Erythroblast (primary cell): ENCODE data around the gene TUBB2B.

Source experiments
- GATA1 ChIP-seq: IDR thresholded peaks from 2 replicates; pipeline ENCODE4 v1.6.1; 2011; ENCODE audit warnings: low read depth, mild to moderate bottlenecking, control low read depth, low read length, moderate library complexity
- POLR2A ChIP-seq: IDR thresholded peaks from 2 replicates; pipeline ENCODE4 v1.6.1; 2011; ENCODE audit warnings: mild to moderate bottlenecking, low read length

DNA sequence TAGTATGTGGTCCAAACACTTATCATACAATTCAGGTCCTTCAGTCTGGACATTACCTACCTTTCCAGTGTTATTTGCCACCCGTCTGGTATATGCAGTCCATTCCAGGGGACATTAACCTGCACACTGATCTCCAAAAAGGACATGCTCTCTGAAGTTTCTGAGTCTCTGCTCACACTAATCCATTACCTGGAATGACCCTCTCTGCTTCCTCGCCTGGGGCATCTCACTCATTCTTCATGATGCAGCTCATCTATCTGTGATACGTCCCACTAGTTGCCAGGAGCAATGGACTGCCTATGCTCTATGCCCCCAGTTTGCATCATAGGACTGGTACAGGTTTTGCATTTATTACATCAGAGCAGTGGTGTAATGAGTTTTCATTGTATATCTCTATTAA is 5.9 kb upstream of the TUBB2B start:
- TF ChIP-seq POLR2A: no peak
- no peak for TF ChIP-seq GATA1
